ENCODE data around the gene HDGF. TPM values are rescaled to one million over a fixed set of nuclear protein-coding genes. Genes with fewer than 3 reads are reported as not detected.

The HDGF gene
- total and polyA plus RNA-seq, 11 donors: 87.7 to 240 (median 147) TPM

GRCh38 chr1:156694690-156694962 lies 56.8 kb downstream of the HDGF start:
- TF ChIP-seq POLR2A (IDR thresholded peaks at IDR 0.05): no peak
- no peak for TF ChIP-seq CTCF (IDR thresholded peaks at IDR 0.05)
- 91 to 96% (median 95%) methylated on average over 5 of the region's 5 CpGs for WGBS, 4 donors

DNA sequence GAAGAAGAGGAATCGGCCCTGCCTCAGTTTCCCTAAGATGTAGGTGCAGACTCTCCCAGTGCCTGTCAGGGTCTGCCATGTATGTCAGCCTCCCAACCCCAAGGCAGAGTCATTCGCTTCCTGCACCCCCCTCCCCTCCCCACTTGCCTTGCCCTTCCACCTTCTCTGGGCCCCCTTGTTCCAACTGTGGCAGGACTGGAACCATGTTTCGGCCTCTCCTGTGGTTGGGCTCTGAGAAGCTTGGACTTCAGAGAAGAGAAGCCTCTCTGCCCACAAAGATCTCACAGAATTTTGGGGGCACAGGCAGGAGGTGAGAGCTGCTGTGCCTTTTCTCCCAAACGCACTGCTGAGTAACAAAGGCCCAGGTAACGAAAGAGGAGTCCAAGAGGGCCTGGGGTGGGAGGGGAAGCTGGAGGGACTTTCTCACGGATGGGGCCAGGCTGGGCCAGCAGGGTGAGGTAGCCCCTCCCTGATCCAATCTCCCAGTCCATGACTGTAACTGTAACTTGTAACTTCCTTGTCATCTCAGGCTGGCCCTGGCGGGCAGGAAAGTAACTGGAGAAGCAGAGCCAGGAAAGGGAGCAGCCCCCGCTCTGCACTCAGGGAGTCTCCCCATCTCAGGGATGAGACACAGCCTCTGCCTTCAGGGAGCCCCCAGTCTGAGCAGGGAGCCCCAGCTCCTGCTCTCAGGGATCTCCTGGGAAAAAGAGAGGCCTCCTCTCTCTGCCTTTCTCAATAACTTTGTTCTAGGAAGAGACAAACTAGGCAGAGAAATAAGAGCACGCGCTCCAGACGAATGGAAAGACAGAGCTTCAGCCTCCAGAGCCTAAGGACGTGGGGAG lies 57.4 kb downstream of the HDGF start:
- Histone ChIP-seq H3K4me1 (peaks cover 0 to 18% (median 9%) of the 10 kb centered on the region in 12 donors), H3K27me3 (peaks cover 0 to 44% (median 18%) of the 10 kb centered on the region in 9 donors), H3K9me3 (no peaks in the 10 kb centered on the region), H3K36me3 (no peaks in the 10 kb centered on the region), H3K27ac (no peak overlapping the region), H3K4me3 (no peak overlapping the region)
- intact Hi-C loops (cut with DNase I): loop anchor here in 4 of 10 donors (5.0 to 10.0 kb wide), 4 partner anchors 171 to 198 kb away; partner anchors contain the start of genes NTRK1 (in 1 of the 4) and PEAR1 (in 1 of the 4)
- TF ChIP-seq POLR2A (IDR thresholded peaks at IDR 0.05) (no peak), CTCF (IDR thresholded peaks at IDR 0.05) (no peak)
- peak in 1 of 5 donors; percentile 14 for DNase-seq
- no peak for ATAC-seq
- 79 to 86% (median 83%) methylated on average over 9 to 12 of the region's 12 CpGs for WGBS, 4 donors

More at GRCh38 chr1:156694690-156694962, 56.8 kb downstream of the HDGF start:
- H3K4me3 ChIP-seq: no peak overlapping the region
- H3K27me3 ChIP-seq: peaks cover 0 to 43% (median 18%) of the 10 kb centered on the region in 9 donors
- H3K36me3 ChIP-seq: no peaks in the 10 kb centered on the region
- DNase-seq (no peak), ATAC-seq (no peak)
- H3K27ac ChIP-seq: no peak overlapping the region
- H3K4me1 ChIP-seq: peaks cover 0 to 13% (median 3%) of the 10 kb centered on the region in 12 donors
- intact Hi-C loops (cut with DNase I): loop anchor here in 4 of 10 donors (5.0 to 10.0 kb wide), 4 partner anchors 170 to 198 kb away; partner anchors contain the start of genes NTRK1 (in 1 of the 4) and PEAR1 (in 1 of the 4)
- H3K9me3 ChIP-seq: no peaks in the 10 kb centered on the region

GRCh38 chr1:156692925-156693847 lies 58.3 kb downstream of the HDGF start:
- intact Hi-C loops (cut with DNase I): loop anchor here in 4 of 10 donors (5.0 to 10.0 kb wide), 4 partner anchors 172 to 199 kb away; partner anchors contain the start of genes NTRK1 (in 1 of the 4) and PEAR1 (in 1 of the 4)
- DNase-seq (peak in 1 of 5 donors; percentile 25), ATAC-seq (no peak)
- Histone ChIP-seq H3K4me3 (no peak overlapping the region), H3K27me3 (peaks cover 0 to 44% (median 22%) of the 10 kb centered on the region in 9 donors), H3K9me3 (no peaks in the 10 kb centered on the region), H3K27ac (no peak overlapping the region), H3K4me1 (peaks cover 0 to 19% (median 9%) of the 10 kb centered on the region in 12 donors), H3K36me3 (no peaks in the 10 kb centered on the region)
- TF ChIP-seq POLR2A (IDR thresholded peaks at IDR 0.05): no peak
- TF ChIP-seq CTCF (IDR thresholded peaks at IDR 0.05): no peak
- 51 to 64% (median 60%) methylated on average over 15 to 16 of the region's 16 CpGs for WGBS, 4 donors
